ENCODE data around the gene CCDC157. TPM values are rescaled to one million over a fixed set of nuclear protein-coding genes. Genes with fewer than 3 reads are reported as not detected.

CCDC157 gene
- total and polyA plus RNA-seq, 7 experiments from 2014 or later: 1.4 to 6.9 (median 2.3) TPM

- H3K9me3 Mint-ChIP-seq: no peaks in the 10 kb centered on the region
- H3K36me3 Mint-ChIP-seq: peaks cover 3 to 35% (median 19%) of the 10 kb centered on the region in 5 donors
- ChIA-PET POLR2A (interaction anchor here (0.7 to 48.9 kb wide), 6 partner anchors 9 to 99 kb away, joined by 3 to 1265 read pairs (median 3); partner anchors contain the start of genes CASTOR1, CCDC157 and SF3A1), CTCF (interaction anchor here (1.1 to 8.1 kb wide), 3 partner anchors 14 to 59 kb away, joined by 3 to 78 read pairs (median 4); partner anchors contain the start of genes CASTOR1 and RNF215)
- Histone ChIP-seq H3K4me3 (ENCODE audit: low read length) (peak overlapping the region; percentile 69), H3K36me3 (ENCODE audit: control insufficient read depth in 2 of 3, insufficient read depth in 3 of 3, low read length in 3 of 3) (peaks cover 0 to 30% (median 0%) of the 10 kb centered on the region in 3 experiments), H3K27me3 (ENCODE audit: control insufficient read depth in 2 of 2, insufficient read depth in 2 of 2, low read length in 2 of 2) (no peaks in the 10 kb centered on the region), H3K4me1 (ENCODE audit: control insufficient read depth in 2 of 2, insufficient read depth in 2 of 2, low read length in 2 of 2) (peaks cover 32 to 38% of the 10 kb centered on the region in 2 donors), H3K27ac (ENCODE audit: low read depth, low read length) (peak overlapping the region; percentile 78), H3K9me3 (ENCODE audit: control insufficient read depth in 2 of 3, low read length in 3 of 3) (no peaks in the 10 kb centered on the region)
- ATAC-seq (no peak), DNase-seq (no peak)
- peak overlapping the region in 8 of 9 donors; percentile 76 to 92 (median 88) for H3K27ac Mint-ChIP-seq
- intact Hi-C loops (cut with micrococcal nuclease): loop anchor here (1.0 to 2.0 kb wide), 8 partner anchors 9 to 62 kb away; partner anchors contain the start of genes OSM (in 2 of the 2), SF3A1 (in 2 of the 2), CASTOR1 (in 1 of the 2) and RNF215 (in 1 of the 2)
- no peaks in the 10 kb centered on the region for H3K27me3 Mint-ChIP-seq
- H3K4me3 Mint-ChIP-seq: peak overlapping the region in 7 of 10 donors; percentile 76 to 96 (median 87)
- H3K4me1 Mint-ChIP-seq: peaks cover 33 to 51% (median 44%) of the 10 kb centered on the region in 7 donors
Observed at GRCh38 chr22:30327864-30328345, 28.9 kb upstream of the CCDC157 start.

- intact Hi-C loops (cut with micrococcal nuclease): no loop called here
- H3K27ac ChIP-seq (ENCODE audit: low read depth, low read length): peak overlapping the region; percentile 78
- peaks cover 26 to 32% of the 10 kb centered on the region in 2 donors for H3K4me1 ChIP-seq (ENCODE audit: control insufficient read depth in 2 of 2, insufficient read depth in 2 of 2, low read length in 2 of 2)
- peak overlapping the region in 7 of 9 donors; percentile 25 to 87 (median 51) for H3K27ac Mint-ChIP-seq
- no peaks in the 10 kb centered on the region for H3K27me3 Mint-ChIP-seq
- peaks cover 3 to 32% (median 15%) of the 10 kb centered on the region in 5 donors for H3K36me3 Mint-ChIP-seq
- H3K36me3 ChIP-seq (ENCODE audit: control insufficient read depth in 2 of 3, insufficient read depth in 3 of 3, low read length in 3 of 3): peaks cover 0 to 37% (median 3%) of the 10 kb centered on the region in 3 experiments
- ChIA-PET POLR2A (interaction anchor here (0.7 to 48.9 kb wide), 6 partner anchors 8 to 98 kb away, joined by 3 to 1265 read pairs (median 3); partner anchors contain the start of genes CASTOR1, CCDC157 and SF3A1), CTCF (interaction anchor here (1.1 to 8.1 kb wide), 3 partner anchors 15 to 59 kb away, joined by 3 to 78 read pairs (median 4); partner anchors contain the start of genes CASTOR1 and RNF215)
- H3K4me1 Mint-ChIP-seq: peaks cover 27 to 51% (median 37%) of the 10 kb centered on the region in 7 donors
- DNase-seq: no peak
- H3K9me3 Mint-ChIP-seq: no peaks in the 10 kb centered on the region
- ATAC-seq: no peak
- peak overlapping the region in 4 of 10 donors; percentile 21 to 41 (median 30) for H3K4me3 Mint-ChIP-seq
- H3K27me3 ChIP-seq (ENCODE audit: control insufficient read depth in 2 of 2, insufficient read depth in 2 of 2, low read length in 2 of 2): no peaks in the 10 kb centered on the region
- no peaks in the 10 kb centered on the region for H3K9me3 ChIP-seq (ENCODE audit: control insufficient read depth in 2 of 3, low read length in 3 of 3)
- H3K4me3 ChIP-seq (ENCODE audit: low read length): no peak overlapping the region
Observed at GRCh38 chr22:30328466-30329049, 28.2 kb upstream of the CCDC157 start.

- Histone ChIP-seq H3K27me3 (ENCODE audit: control insufficient read depth in 2 of 2, insufficient read depth in 2 of 2, low read length in 2 of 2) (no peaks in the 10 kb centered on the region), H3K36me3 (ENCODE audit: control insufficient read depth in 2 of 3, insufficient read depth in 3 of 3, low read length in 3 of 3) (peaks cover 28 to 62% (median 41%) of the 10 kb centered on the region in 3 experiments), H3K4me1 (ENCODE audit: control insufficient read depth in 2 of 2, insufficient read depth in 2 of 2, low read length in 2 of 2) (peaks cover 3 to 9% of the 10 kb centered on the region in 2 donors), H3K27ac (ENCODE audit: low read depth, low read length) (peak overlapping the region; percentile 31), H3K9me3 (ENCODE audit: control insufficient read depth in 2 of 3, low read length in 3 of 3) (no peaks in the 10 kb centered on the region), H3K4me3 (ENCODE audit: low read length) (no peak overlapping the region)
- peaks cover 4 to 44% (median 10%) of the 10 kb centered on the region in 7 donors for H3K4me1 Mint-ChIP-seq
- POLR2A ChIA-PET: interaction anchor here (1.6 to 48.9 kb wide), 2 partner anchors 12 to 31 kb away, joined by 5 to 1265 read pairs; partner anchors contain the start of gene CASTOR1
- peaks cover 3 to 33% (median 16%) of the 10 kb centered on the region in 5 donors for H3K36me3 Mint-ChIP-seq
- ATAC-seq: no peak
- DNase-seq: no peak
- peak overlapping the region in 5 of 9 donors; percentile 58 to 77 (median 63) for H3K27ac Mint-ChIP-seq
- intact Hi-C loops (cut with micrococcal nuclease): no loop called here
- no peaks in the 10 kb centered on the region for H3K9me3 Mint-ChIP-seq
- H3K27me3 Mint-ChIP-seq: no peaks in the 10 kb centered on the region
- no peak overlapping the region for H3K4me3 Mint-ChIP-seq
- CTCF ChIA-PET: interaction anchor here (1.0 to 1.1 kb wide), 3 partner anchors 22 to 45 kb away, joined by 3 read pairs; no protein-coding TSS in a partner anchor
Observed at GRCh38 chr22:30332551-30332950, 24.3 kb upstream of the CCDC157 start.

GRCh38 chr22:30332994-30333706 lies 23.7 kb upstream of the CCDC157 start:
- ATAC-seq: no peak
- intact Hi-C loops (cut with micrococcal nuclease): no loop called here
- POLR2A ChIA-PET: interaction anchor here (1.6 to 48.9 kb wide), 2 partner anchors 13 to 32 kb away, joined by 5 to 1265 read pairs; partner anchors contain the start of gene CASTOR1
- CTCF ChIA-PET: interaction anchor here (0.5 to 1.1 kb wide), 3 partner anchors 21 to 1089 kb away, joined by 3 read pairs; no protein-coding TSS in a partner anchor
- Mint-ChIP-seq H3K36me3 (peaks cover 3 to 38% (median 19%) of the 10 kb centered on the region in 5 donors), H3K9me3 (no peaks in the 10 kb centered on the region), H3K4me3 (peak overlapping the region in 1 of 10 donors; percentile 51), H3K27ac (peak overlapping the region in 7 of 9 donors; percentile 53 to 77 (median 59)), H3K4me1 (peaks cover 0 to 39% (median 5%) of the 10 kb centered on the region in 7 donors), H3K27me3 (no peaks in the 10 kb centered on the region)
- Histone ChIP-seq H3K27me3 (ENCODE audit: control insufficient read depth in 2 of 2, insufficient read depth in 2 of 2, low read length in 2 of 2) (no peaks in the 10 kb centered on the region), H3K4me1 (ENCODE audit: control insufficient read depth in 2 of 2, insufficient read depth in 2 of 2, low read length in 2 of 2) (peaks cover 0 to 5% of the 10 kb centered on the region in 2 donors), H3K4me3 (ENCODE audit: low read length) (no peak overlapping the region), H3K9me3 (ENCODE audit: control insufficient read depth in 2 of 3, low read length in 3 of 3) (no peaks in the 10 kb centered on the region), H3K27ac (ENCODE audit: low read depth, low read length) (peak overlapping the region; percentile 31), H3K36me3 (ENCODE audit: control insufficient read depth in 2 of 3, insufficient read depth in 3 of 3, low read length in 3 of 3) (peaks cover 28 to 68% (median 45%) of the 10 kb centered on the region in 3 experiments)
- no peak for DNase-seq

- no peak overlapping the region for H3K4me3 ChIP-seq (ENCODE audit: low read length)
- intact Hi-C loops (cut with micrococcal nuclease): no loop called here
- peaks cover 3 to 41% (median 20%) of the 10 kb centered on the region in 5 donors for H3K36me3 Mint-ChIP-seq
Observed at GRCh38 chr22:30333707-30334087, 23.1 kb upstream of the CCDC157 start.

More at GRCh38 chr22:30333707-30334087, 23.1 kb upstream of the CCDC157 start:
- Histone ChIP-seq H3K27ac (ENCODE audit: low read depth, low read length) (peak overlapping the region; percentile 18), H3K4me1 (ENCODE audit: control insufficient read depth in 2 of 2, insufficient read depth in 2 of 2, low read length in 2 of 2) (peaks cover 0 to 5% of the 10 kb centered on the region in 2 donors), H3K27me3 (ENCODE audit: control insufficient read depth in 2 of 2, insufficient read depth in 2 of 2, low read length in 2 of 2) (no peaks in the 10 kb centered on the region), H3K36me3 (ENCODE audit: control insufficient read depth in 2 of 3, insufficient read depth in 3 of 3, low read length in 3 of 3) (peaks cover 32 to 74% (median 49%) of the 10 kb centered on the region in 3 experiments), H3K9me3 (ENCODE audit: control insufficient read depth in 2 of 3, low read length in 3 of 3) (no peaks in the 10 kb centered on the region)
- Mint-ChIP-seq H3K27ac (peak overlapping the region in 8 of 9 donors; percentile 11 to 71 (median 56)), H3K27me3 (no peaks in the 10 kb centered on the region), H3K4me1 (peaks cover 0 to 37% (median 5%) of the 10 kb centered on the region in 7 donors), H3K4me3 (no peak overlapping the region), H3K9me3 (peaks cover 0 to 2% (median 0%) of the 10 kb centered on the region in 11 donors)
- DNase-seq (no peak), ATAC-seq (no peak)
- ChIA-PET CTCF (interaction anchor here (0.5 to 1.5 kb wide), 4 partner anchors 21 to 1089 kb away, joined by 3 to 4 read pairs (median 3); no protein-coding TSS in a partner anchor), POLR2A (interaction anchor here (48.9 kb wide), 1 partner anchor 32 kb away, joined by 1265 read pairs; the partner anchor contains the start of gene CASTOR1)

All from naive thymus-derived CD4-positive, alpha-beta T cell (primary cell).